Natural killer cell (primary cell): Measurements from ENCODE around the gene CDKN2D. TPM values are rescaled to one million over a fixed set of nuclear protein-coding genes. Genes with fewer than 3 reads are reported as not detected.

Experiments
- ATAC-seq, 3 donors: fragments of 150-1000 bp in 2 of 3; fragments of 200-7000 bp in 1 of 3; cut with Tn5 transposase; 1 replicate in 1 of 3; 2 replicates in 2 of 3; pipeline ENCODE4 v1.10.0; 2021; ENCODE audit warnings: mild to moderate bottlenecking in 2 of 3, moderate library complexity in 2 of 3
- DNase-seq, 2 donors: peaks; one replicate each; pipeline versions ENCODE4 v3.0.0 to v3.0.0-alpha.2; 2013 to 2021; ENCODE audit warnings: mixed read lengths in 1 of 2
- H3K27ac ChIP-seq: one replicate; pipeline ENCODE4 v1.5.1; 2013; ENCODE audit warnings: mild to moderate bottlenecking, low read length
- H3K27me3 ChIP-seq: one replicate; pipeline ENCODE4 v1.6.1; 2013; ENCODE audit warnings: low read length; ENCODE audit not compliant: control insufficient read depth, insufficient read depth
- H3K36me3 ChIP-seq: one replicate; pipeline ENCODE4 v1.6.1; 2013; ENCODE audit warnings: low read length; ENCODE audit not compliant: control insufficient read depth, insufficient read depth
- H3K4me1 ChIP-seq: one replicate; pipeline ENCODE4 v1.6.1; 2013; ENCODE audit warnings: low read length; ENCODE audit not compliant: control insufficient read depth, insufficient read depth
- H3K4me3 ChIP-seq: one replicate; pipeline ENCODE4 v1.5.1; 2013; ENCODE audit warnings: low read length
- H3K9me3 ChIP-seq: one replicate; pipeline ENCODE4 v1.6.1; 2013; ENCODE audit warnings: low read length; ENCODE audit not compliant: control insufficient read depth, insufficient read depth
- H3K27ac Mint-ChIP-seq, 2 donors: one replicate each; pipeline ENCODE4 v1.8.0; 2022; ENCODE audit warnings: mild to moderate bottlenecking in 2 of 2, mixed read lengths in 2 of 2, moderate library complexity in 1 of 2
- H3K27me3 Mint-ChIP-seq, 2 donors: one replicate each; pipeline ENCODE4 v1.8.0; 2022; ENCODE audit warnings: low read depth in 2 of 2, mixed read lengths in 2 of 2
- H3K36me3 Mint-ChIP-seq: one replicate; pipeline ENCODE4 v1.8.0; 2022; ENCODE audit warnings: mixed read lengths
- H3K4me1 Mint-ChIP-seq, 2 donors: one replicate each; pipeline ENCODE4 v1.8.0; 2022; ENCODE audit warnings: mixed read lengths in 2 of 2
- H3K4me3 Mint-ChIP-seq: one replicate; pipeline ENCODE4 v1.8.0; 2022; ENCODE audit warnings: mild to moderate bottlenecking, moderate library complexity, mixed read lengths
- H3K9me3 Mint-ChIP-seq, 2 donors: one replicate each; pipeline ENCODE4 v1.8.0; 2022; ENCODE audit warnings: mixed read lengths in 2 of 2
- WGBS: methylation state at CpG from one replicate; pipeline ENCODE4 v1.1.7; 2013; ENCODE audit warnings: missing lambda C conversion rate; ENCODE audit not compliant: insufficient coverage; 5-methylcytosine and 5-hydroxymethylcytosine counted together
- intact Hi-C: fragments of 100-400 bp; cut with micrococcal nuclease; formaldehyde crosslinking; loops from one replicate; pipeline ENCODE4 v1.14.2; 2022
- total RNA-seq, 4 donors: library from RNA; stranded (reverse); fragments of 120-200 nt in 1 of 4; gene quantifications; one replicate each; pipeline versions ENCODE4 v1.2.3 to v1.2.4, GENCODE V29; 2013 to 2022
- TF ChIP-seq, protein P1 (sequence below): fragments of 200-600 bp; IDR thresholded peaks from one replicate; pipeline ENCODE4 v1.8.0; 2022; ENCODE audit warnings: antibody characterized with exemption

The CDKN2D gene
- total RNA-seq, 3 donors from 2014 or later (not counting 1 experiment from before 2014, with no cell fraction given), result 82.7 to 102 (median 101) TPM

- H3K27ac Mint-ChIP-seq, result peak overlapping the region; percentile 93 to 100
- ATAC-seq (peak; percentile 31 to 51 (median 38)), DNase-seq (peak; percentile 75 to 86)
- H3K4me1 Mint-ChIP-seq, result peaks cover 47 to 53% of the 10 kb centered on the region in 2 donors
- no peaks in the 10 kb centered on the region for H3K36me3 Mint-ChIP-seq
- 14% methylated on average over 19 of the region's 19 CpGs for WGBS
- H3K4me3 Mint-ChIP-seq, result peak overlapping the region; percentile 96
- intact Hi-C loops, result loop anchor here (1.0 to 5.0 kb wide), 9 partner anchors 14 to 230 kb away; partner anchors contain the start of genes ILF3 and KEAP1
- peak overlapping the region; percentile 99 for H3K4me3 ChIP-seq
- H3K36me3 ChIP-seq, result peaks cover 9% of the 10 kb centered on the region
- no peaks in the 10 kb centered on the region for H3K27me3 ChIP-seq
- TF ChIP-seq, protein P1, sequence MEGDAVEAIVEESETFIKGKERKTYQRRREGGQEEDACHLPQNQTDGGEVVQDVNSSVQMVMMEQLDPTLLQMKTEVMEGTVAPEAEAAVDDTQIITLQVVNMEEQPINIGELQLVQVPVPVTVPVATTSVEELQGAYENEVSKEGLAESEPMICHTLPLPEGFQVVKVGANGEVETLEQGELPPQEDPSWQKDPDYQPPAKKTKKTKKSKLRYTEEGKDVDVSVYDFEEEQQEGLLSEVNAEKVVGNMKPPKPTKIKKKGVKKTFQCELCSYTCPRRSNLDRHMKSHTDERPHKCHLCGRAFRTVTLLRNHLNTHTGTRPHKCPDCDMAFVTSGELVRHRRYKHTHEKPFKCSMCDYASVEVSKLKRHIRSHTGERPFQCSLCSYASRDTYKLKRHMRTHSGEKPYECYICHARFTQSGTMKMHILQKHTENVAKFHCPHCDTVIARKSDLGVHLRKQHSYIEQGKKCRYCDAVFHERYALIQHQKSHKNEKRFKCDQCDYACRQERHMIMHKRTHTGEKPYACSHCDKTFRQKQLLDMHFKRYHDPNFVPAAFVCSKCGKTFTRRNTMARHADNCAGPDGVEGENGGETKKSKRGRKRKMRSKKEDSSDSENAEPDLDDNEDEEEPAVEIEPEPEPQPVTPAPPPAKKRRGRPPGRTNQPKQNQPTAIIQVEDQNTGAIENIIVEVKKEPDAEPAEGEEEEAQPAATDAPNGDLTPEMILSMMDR, result no peak
- no peaks in the 10 kb centered on the region for H3K27me3 Mint-ChIP-seq
- peaks cover 40% of the 10 kb centered on the region for H3K4me1 ChIP-seq
- peak overlapping the region; percentile 93 for H3K27ac ChIP-seq
- H3K9me3 ChIP-seq, result no peaks in the 10 kb centered on the region
- H3K9me3 Mint-ChIP-seq, result no peaks in the 10 kb centered on the region
Observed at GRCh38 chr19:10566658-10567410, 1.9 kb downstream of the CDKN2D start.

GRCh38 chr19:10566408-10566657 is 2.4 kb downstream of the CDKN2D start:
- DNase-seq (no peak), ATAC-seq (no peak)
- H3K4me3 Mint-ChIP-seq, result peak overlapping the region; percentile 96
- Histone ChIP-seq H3K9me3 (no peaks in the 10 kb centered on the region), H3K4me3 (peak overlapping the region; percentile 99), H3K27me3 (no peaks in the 10 kb centered on the region), H3K36me3 (peaks cover 11% of the 10 kb centered on the region), H3K4me1 (peaks cover 40% of the 10 kb centered on the region), H3K27ac (peak overlapping the region; percentile 93)
- no peaks in the 10 kb centered on the region for H3K27me3 Mint-ChIP-seq
- TF ChIP-seq, protein P1, result no peak
- peaks cover 47 to 58% of the 10 kb centered on the region in 2 donors for H3K4me1 Mint-ChIP-seq
- H3K9me3 Mint-ChIP-seq, result no peaks in the 10 kb centered on the region
- H3K36me3 Mint-ChIP-seq, result no peaks in the 10 kb centered on the region
- H3K27ac Mint-ChIP-seq, result peak overlapping the region; percentile 93 to 100
- 0% methylated on average over 4 of the region's 4 CpGs for WGBS
- intact Hi-C loops, result loop anchor here (1.0 to 5.0 kb wide), 9 partner anchors 13 to 230 kb away; partner anchors contain the start of genes ILF3 and KEAP1

GRCh38 chr19:10565567-10566407 is 3.0 kb downstream of the CDKN2D start, which contains the start of gene KRI1:
KRI1 (minus strand) TSS chr19:10566010; CDS start chr19:10565999, 11 bp downstream.
- Histone ChIP-seq H3K36me3 (peaks cover 16% of the 10 kb centered on the region), H3K27me3 (no peaks in the 10 kb centered on the region), H3K4me1 (peaks cover 40% of the 10 kb centered on the region), H3K27ac (peak within 1 kb of the TSS; percentile 93), H3K4me3 (peak within 1 kb of the TSS; percentile 99), H3K9me3 (no peaks in the 10 kb centered on the region)
- H3K36me3 Mint-ChIP-seq, result no peaks in the 10 kb centered on the region
- H3K9me3 Mint-ChIP-seq, result no peaks in the 10 kb centered on the region
- H3K27ac Mint-ChIP-seq, result peak within 1 kb of the TSS; percentile 93 to 100
- under 1% methylated on average over 94 of the region's 94 CpGs for WGBS
- H3K27me3 Mint-ChIP-seq, result no peaks in the 10 kb centered on the region
- intact Hi-C loops, result loop anchor here (1.0 to 5.0 kb wide), 9 partner anchors 12 to 231 kb away; partner anchors contain the start of genes ILF3 and KEAP1
- H3K4me1 Mint-ChIP-seq, result peaks cover 47 to 62% of the 10 kb centered on the region in 2 donors
- H3K4me3 Mint-ChIP-seq, result peak within 1 kb of the TSS; percentile 96
- ATAC-seq (peak; percentile 38 to 71 (median 51)), DNase-seq (peak; percentile 98 to 100)
- TF ChIP-seq, protein P1, result no peak
